Measurements from ENCODE around the gene EEA1.

GRCh38 chr12:92803903-92804302 lies 125.2 kb downstream of the EEA1 start:
- TF ChIP-seq CTCF (IDR thresholded peaks at IDR 0.05; ENCODE audit: poor library complexity, severe bottlenecking) (no peak), POLR2AphosphoS5 (IDR thresholded peaks at IDR 0.05) (no peak), REST (IDR thresholded peaks at IDR 0.05; ENCODE audit: borderline replicate concordance) (no peak), TAF1 (IDR thresholded peaks at IDR 0.05; ENCODE audit: low read depth) (no peak), EZH2 (IDR thresholded peaks at IDR 0.05; ENCODE audit: borderline replicate concordance, insufficient read depth, low read length, poor library complexity, severe bottlenecking) (no peak), RAD21 (conservative IDR thresholded peaks at IDR 0.05) (no peak), EP300 (conservative IDR thresholded peaks at IDR 0.05; ENCODE audit: poor library complexity, severe bottlenecking) (no peak), SMC3 (conservative IDR thresholded peaks at IDR 0.05; ENCODE audit: poor library complexity) (no peak), MXI1 (conservative IDR thresholded peaks at IDR 0.05; ENCODE audit: poor library complexity, severe bottlenecking) (no peak)

All from neural cell (in vitro differentiated cells).